ENCODE results near the gene ADAM8. TPM values are rescaled to one million over a fixed set of nuclear protein-coding genes. Genes with fewer than 3 reads are reported as not detected.

ADAM8 gene
- total and polyA plus RNA-seq, 10 of the 15 experiments (the other 5 are each of a cell fraction or from before 2014, with no cell fraction given): 0.37 to 92.7 (median 21.7) TPM

GRCh38 chr10:133325440-133326222 is 49.0 kb upstream of the ADAM8 start:
- BruUV-seq (replicated peaks): no TSS peak
- no peaks in the 10 kb centered on the region; the same call in 2 of the 3 replicates for H3K9me3 ChIP-seq (replicated peaks; ENCODE audit: control insufficient read depth, insufficient read depth, low read length)
- ChIA-PET RAD21 (ENCODE audit: unreplicated experiment) (no interaction called here), SMC1A (ENCODE audit: uncharacterized antibody, unreplicated experiment) (no interaction called here), CTCF (no interaction called here), POLR2A (no interaction called here)
- no peak for DNase-seq (ENCODE audit: low read depth, low spot score)
- H2AFZ ChIP-seq (ENCODE audit: control insufficient read depth, low read depth, low read length): no peak overlapping the region
- H3K27me3 ChIP-seq (replicated peaks in 1 of 2; ENCODE audit: control insufficient read depth in 2 of 2, insufficient read depth in 2 of 2, low read length in 1 of 2): peaks cover 4 to 5% of the 10 kb centered on the region in 2 experiments
- 10% methylated on average over 48 of the region's 91 CpGs for WGBS (ENCODE audit: insufficient coverage, insufficient replicate concordance, low lambda C conversion rate, missing lambda C conversion rate)
- FAIRE-seq: no peak
- no peak overlapping the region for H3K4me3 ChIP-seq
- H4K20me1 ChIP-seq (ENCODE audit: control insufficient read depth, insufficient read depth): no peaks in the 10 kb centered on the region
- intact Hi-C loops (cut with micrococcal nuclease; ENCODE audit: unreplicated experiment) (loop anchor here (5.0 kb wide), 1 partner anchor 67 kb away; the partner anchor contains the start of gene MTG1), in situ Hi-C loops (cut with MboI) (loop anchor here (5.0 kb wide), 1 partner anchor 172 kb away; no protein-coding TSS in a partner anchor)
- no peaks in the 10 kb centered on the region for H3K36me3 ChIP-seq (ENCODE audit: control insufficient read depth in 2 of 2, insufficient read depth in 2 of 2, low read length in 1 of 2)
- no peak for ATAC-seq
- H3K9ac ChIP-seq (ENCODE audit: control insufficient read depth, insufficient read depth, low read length): no peak overlapping the region
- peak overlapping the region; percentile 25; the same call in 1 of the 2 replicates for H3K4me2 ChIP-seq (ENCODE audit: control insufficient read depth, insufficient read depth)
- no peak overlapping the region for H3K27ac ChIP-seq (ENCODE audit: control insufficient read depth, insufficient read depth)
- H3K79me2 ChIP-seq (ENCODE audit: control insufficient read depth, insufficient read depth, low read length): no peaks in the 10 kb centered on the region
- peak; percentile 80 for TF ChIP-seq SUZ12 (IDR thresholded peaks at IDR 0.05; ENCODE audit: unreplicated experiment)
- no peak for TF ChIP-seq SREBF2 (IDR thresholded peaks at IDR 0.05; ENCODE audit: low read length)
- no peak for TF ChIP-seq ZNF384 (IDR thresholded peaks at IDR 0.05; ENCODE audit: borderline replicate concordance, low read depth, low read length)
- TF ChIP-seq TCF7 (IDR thresholded peaks at IDR 0.05; ENCODE audit: borderline replicate concordance): no peak
- H3K4me1 ChIP-seq (ENCODE audit: control insufficient read depth, insufficient read depth, low read length): no peaks in the 10 kb centered on the region

- no peak for ATAC-seq
- CTCF ChIA-PET: interaction anchor here (1.9 kb wide), 1 partner anchor 9 kb away, joined by 4 read pairs; no protein-coding TSS in a partner anchor
- H3K9me3 ChIP-seq (replicated peaks; ENCODE audit: control insufficient read depth, insufficient read depth, low read length): no peaks in the 10 kb centered on the region; the same call in 2 of the 3 replicates
- H3K36me3 ChIP-seq (ENCODE audit: control insufficient read depth in 2 of 2, insufficient read depth in 2 of 2, low read length in 1 of 2): no peaks in the 10 kb centered on the region
- SMC1A ChIA-PET (ENCODE audit: uncharacterized antibody, unreplicated experiment): no interaction called here
- no peak for FAIRE-seq
- no peaks in the 10 kb centered on the region for H4K20me1 ChIP-seq (ENCODE audit: control insufficient read depth, insufficient read depth)
- no peak overlapping the region for H2AFZ ChIP-seq (ENCODE audit: control insufficient read depth, low read depth, low read length)
- POLR2A ChIA-PET: no interaction called here
- RAD21 ChIA-PET (ENCODE audit: unreplicated experiment): no interaction called here
- no peak overlapping the region for H3K27ac ChIP-seq (ENCODE audit: control insufficient read depth, insufficient read depth)
- H3K4me3 ChIP-seq: no peak overlapping the region
- H3K9ac ChIP-seq (ENCODE audit: control insufficient read depth, insufficient read depth, low read length): no peak overlapping the region
- no peak overlapping the region for H3K4me2 ChIP-seq (ENCODE audit: control insufficient read depth, insufficient read depth)
- DNase-seq (ENCODE audit: low read depth, low spot score): no peak
- in situ Hi-C loops (cut with MboI): loop anchor here (5.0 kb wide), 1 partner anchor 172 kb away; no protein-coding TSS in a partner anchor
- H3K79me2 ChIP-seq (ENCODE audit: control insufficient read depth, insufficient read depth, low read length): no peaks in the 10 kb centered on the region
- intact Hi-C loops (cut with micrococcal nuclease; ENCODE audit: unreplicated experiment): loop anchor here (5.0 kb wide), 1 partner anchor 67 kb away; the partner anchor contains the start of gene MTG1
- peaks cover 4 to 5% of the 10 kb centered on the region in 2 experiments for H3K27me3 ChIP-seq (replicated peaks in 1 of 2; ENCODE audit: control insufficient read depth in 2 of 2, insufficient read depth in 2 of 2, low read length in 1 of 2)
- H3K4me1 ChIP-seq (ENCODE audit: control insufficient read depth, insufficient read depth, low read length): no peaks in the 10 kb centered on the region
- BruUV-seq (replicated peaks): no TSS peak
- 49% methylated on average over 15 of the region's 20 CpGs for WGBS (ENCODE audit: insufficient coverage, insufficient replicate concordance, low lambda C conversion rate, missing lambda C conversion rate)
- TF ChIP-seq MLLT1 (IDR thresholded peaks at IDR 0.05) (no peak), KDM1A (IDR thresholded peaks at IDR 0.05; ENCODE audit: borderline replicate concordance) (no peak), HDAC2 (IDR thresholded peaks at IDR 0.05) (no peak), MAX (IDR thresholded peaks at IDR 0.05; ENCODE audit: low read depth, low read length) (no peak), HCFC1 (IDR thresholded peaks at IDR 0.05; ENCODE audit: low read length) (no peak), POLR2A (IDR thresholded peaks at IDR 0.05; ENCODE audit: low read depth, low read length) (no peak), STAT1 (conservative IDR thresholded peaks at IDR 0.05) (no peak), PBX3 (IDR thresholded peaks at IDR 0.05; ENCODE audit: insufficient replicate concordance, low read depth, low read length) (no peak), E2F4 (IDR thresholded peaks at IDR 0.05; ENCODE audit: low read depth, low read length) (no peak)
These were observed 48.2 kb upstream of the ADAM8 start for GRCh38 chr10:133324857-133325260.
